Neuronal stem cell (in vitro differentiated cells): ENCODE results near the gene MSMO1.

Source experiments
- DNase-seq: peaks from one replicate; pipeline ENCODE4 v3.0.0-alpha.2; 2013; ENCODE audit warnings: low spot score
- H2AFZ ChIP-seq: one replicate; pipeline ENCODE4 v1.6.1; 2013; ENCODE audit warnings: mild to moderate bottlenecking, low read length, inconsistent platforms
- H2AK5ac ChIP-seq: 2 replicates; pipeline ENCODE4 v1.6.1; 2013; ENCODE audit warnings: low read depth, mild to moderate bottlenecking, inconsistent platforms, low read length, moderate library complexity, mixed read lengths
- H2BK120ac ChIP-seq: 2 replicates; pipeline ENCODE4 v1.6.1; 2013; ENCODE audit warnings: low read depth, mild to moderate bottlenecking, inconsistent platforms, low read length, moderate library complexity, mixed read lengths
- H2BK12ac ChIP-seq: one replicate; pipeline ENCODE4 v1.6.1; 2013; ENCODE audit warnings: low read length, inconsistent platforms
- H2BK15ac ChIP-seq: 2 replicates; pipeline ENCODE4 v1.6.1; 2013; ENCODE audit warnings: mild to moderate bottlenecking, low read length, inconsistent platforms, mixed read lengths
- H2BK5ac ChIP-seq: one replicate; pipeline ENCODE4 v1.6.1; 2013; ENCODE audit warnings: inconsistent platforms, mild to moderate bottlenecking, low read length, moderate library complexity
- H3K14ac ChIP-seq: one replicate; pipeline ENCODE4 v1.6.1; 2013; ENCODE audit warnings: low read length, inconsistent platforms
- H3K18ac ChIP-seq: 2 replicates; pipeline ENCODE4 v1.6.1; 2013; ENCODE audit warnings: low read length, inconsistent platforms
- H3K23ac ChIP-seq: 2 replicates; pipeline ENCODE4 v1.6.1; 2013; ENCODE audit warnings: low read depth, mild to moderate bottlenecking, mixed read lengths, low read length, inconsistent platforms; ENCODE audit not compliant: poor library complexity
- H3K27ac ChIP-seq: replicated peaks from 3 replicates; pipeline ENCODE4 v1.5.1; 2013; ENCODE audit warnings: low read length, inconsistent platforms
- H3K27me3 ChIP-seq, 3 experiments: 2 replicates each; pipeline ENCODE4 v1.6.1; 2013; ENCODE audit warnings: low read length in 3 of 3, mild to moderate bottlenecking in 2 of 3, inconsistent platforms in 1 of 3, low read depth in 1 of 3, mixed read lengths in 1 of 3, moderate library complexity in 1 of 3; ENCODE audit not compliant: control insufficient read depth in 3 of 3, insufficient read depth in 3 of 3
- H3K36me3 ChIP-seq, 2 donors: replicated peaks in 1 of 2; 2 replicates each; pipeline ENCODE4 v1.6.1; 2013; ENCODE audit warnings: low read length in 2 of 2; ENCODE audit not compliant: control insufficient read depth in 2 of 2, insufficient read depth in 2 of 2
- H3K4ac ChIP-seq: 2 replicates; pipeline ENCODE4 v1.6.1; 2013; ENCODE audit warnings: inconsistent platforms, mild to moderate bottlenecking, low read length, moderate library complexity
- H3K4me1 ChIP-seq, 2 donors: 1 replicate in 1 of 2; 2 replicates in 1 of 2; pipeline ENCODE4 v1.6.1; 2013; ENCODE audit warnings: low read length in 2 of 2, low read depth in 1 of 2; ENCODE audit not compliant: control insufficient read depth in 2 of 2, insufficient read depth in 1 of 2
- H3K4me2 ChIP-seq: one replicate; pipeline ENCODE4 v1.6.1; 2013; ENCODE audit warnings: mild to moderate bottlenecking, low read length, inconsistent platforms; ENCODE audit not compliant: insufficient read depth, poor library complexity, severe bottlenecking
- H3K4me3 ChIP-seq, 2 donors: 2 replicates each; pipeline ENCODE4 v1.5.1; 2013; ENCODE audit warnings: low read length in 2 of 2, mild to moderate bottlenecking in 2 of 2, inconsistent platforms in 1 of 2, moderate library complexity in 1 of 2
- H3K79me1 ChIP-seq: one replicate; pipeline ENCODE4 v1.6.1; 2013; ENCODE audit warnings: low read depth, mild to moderate bottlenecking, inconsistent platforms, low read length, moderate library complexity
- H3K9ac ChIP-seq: one replicate; pipeline ENCODE4 v1.6.1; 2013; ENCODE audit warnings: mild to moderate bottlenecking, low read depth, low read length, inconsistent platforms; ENCODE audit not compliant: poor library complexity
- H3K9me3 ChIP-seq, 2 donors: replicated peaks in 1 of 2; 2 replicates each; pipeline versions ENCODE3 to v1.6.1; 2013; ENCODE audit warnings: low read length in 2 of 2, mild to moderate bottlenecking in 2 of 2, inconsistent platforms in 1 of 2, low read depth in 1 of 2, mixed read lengths in 1 of 2, moderate library complexity in 1 of 2; ENCODE audit not compliant: control insufficient read depth in 2 of 2, insufficient read depth in 1 of 2
- H4K8ac ChIP-seq: one replicate; pipeline ENCODE4 v1.6.1; 2013; ENCODE audit warnings: low read depth, mild to moderate bottlenecking, inconsistent platforms, low read length, moderate library complexity
- H4K91ac ChIP-seq: one replicate; pipeline ENCODE4 v1.6.1; 2013; ENCODE audit warnings: low read length, low read depth, mild to moderate bottlenecking, inconsistent platforms; ENCODE audit not compliant: poor library complexity
- WGBS, 2 donors: extraction: QIAGEN DNeasy Blood & Tissue Kit; methylation state at CpG; one replicate each; pipeline ENCODE4 v1.1.7; 2013; ENCODE audit warnings: missing lambda C conversion rate in 2 of 2, mixed read lengths in 1 of 2; ENCODE audit not compliant: insufficient read length in 2 of 2, insufficient replicate concordance in 1 of 2; ENCODE audit errors: extremely low coverage in 2 of 2; 5-methylcytosine and 5-hydroxymethylcytosine counted together

The MSMO1 gene

DNA sequence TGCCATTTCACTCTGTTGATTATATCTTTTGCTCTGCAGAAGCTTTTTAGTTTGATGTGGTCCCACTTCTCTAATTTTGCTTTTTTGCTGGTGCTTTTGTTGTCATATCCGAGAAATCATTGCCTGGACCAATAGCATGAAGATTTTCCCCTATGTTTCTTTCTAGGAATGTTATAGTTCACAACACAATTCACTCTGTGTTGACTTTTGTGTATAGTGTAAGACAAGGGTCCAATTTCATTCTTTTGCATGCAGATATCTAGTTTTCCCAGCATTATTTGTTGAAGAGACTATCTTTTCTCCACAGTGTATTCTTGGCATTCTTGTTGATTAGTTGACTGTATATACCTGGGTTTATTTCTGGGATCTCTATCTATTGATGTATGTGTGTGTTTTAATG, 43.1 kb downstream of the MSMO1 start:
- H3K27ac ChIP-seq, result no peak overlapping the region
- H3K9ac ChIP-seq, result no peak overlapping the region
- no peak overlapping the region for H2AK5ac ChIP-seq
- H2BK5ac ChIP-seq, result no peak overlapping the region
- WGBS, 2 donors, result no CpG with 5 or more reads among the region's 1 CpG
- H3K4me2 ChIP-seq, result no peak overlapping the region
- H3K14ac ChIP-seq, result no peak overlapping the region
- H2BK120ac ChIP-seq, result no peak overlapping the region
- H4K91ac ChIP-seq, result no peak overlapping the region
- H3K27me3 ChIP-seq, result no peaks in the 10 kb centered on the region
- H4K8ac ChIP-seq, result no peak overlapping the region
- H2BK15ac ChIP-seq, result no peak overlapping the region
- no peak overlapping the region for H2BK12ac ChIP-seq
- H2AFZ ChIP-seq, result no peak overlapping the region
- no peak overlapping the region for H3K4ac ChIP-seq
- H3K36me3 ChIP-seq, result no peaks in the 10 kb centered on the region
- H3K4me1 ChIP-seq, result no peaks in the 10 kb centered on the region
- no peak for DNase-seq
- H3K9me3 ChIP-seq, result no peaks in the 10 kb centered on the region
- H3K18ac ChIP-seq, result no peak overlapping the region
- H3K4me3 ChIP-seq, result no peak overlapping the region
- no peaks in the 10 kb centered on the region for H3K79me1 ChIP-seq
- no peak overlapping the region for H3K23ac ChIP-seq

DNA sequence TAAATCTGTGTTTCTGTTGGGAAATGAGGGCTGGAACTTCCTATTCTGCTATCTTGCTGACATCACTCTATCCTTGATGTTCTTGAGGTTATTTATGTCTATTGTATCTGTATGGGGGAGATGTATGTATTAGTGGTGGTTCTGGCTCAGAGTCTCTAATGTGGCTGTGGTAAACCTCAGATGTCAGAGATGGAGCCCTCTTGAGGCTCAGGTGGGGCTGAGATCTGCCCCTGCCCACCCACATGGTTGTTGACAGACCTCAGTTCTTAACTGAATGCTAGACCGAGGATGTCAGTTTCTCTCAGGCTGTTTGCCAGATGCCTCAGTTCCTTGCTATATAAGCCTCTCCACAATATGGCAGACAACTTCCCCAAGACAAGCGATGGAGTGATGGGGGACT, 48.0 kb downstream of the MSMO1 start:
- H3K18ac ChIP-seq, result no peak overlapping the region
- H3K4me3 ChIP-seq, result no peak overlapping the region
- H3K79me1 ChIP-seq, result peaks cover 4% of the 10 kb centered on the region
- no peak overlapping the region for H3K4me2 ChIP-seq
- H3K9me3 ChIP-seq, result no peaks in the 10 kb centered on the region
- H2BK120ac ChIP-seq, result no peak overlapping the region
- H3K4me1 ChIP-seq, result peaks cover 0 to 5% of the 10 kb centered on the region in 2 donors
- no peak overlapping the region for H4K91ac ChIP-seq
- H2AK5ac ChIP-seq, result no peak overlapping the region
- DNase-seq, result no peak
- peaks cover 0 to 9% (median 3%) of the 10 kb centered on the region in 3 experiments for H3K27me3 ChIP-seq
- H3K27ac ChIP-seq, result no peak overlapping the region
- no peak overlapping the region for H2BK15ac ChIP-seq
- no peak overlapping the region for H3K4ac ChIP-seq
- no peak overlapping the region for H3K14ac ChIP-seq
- H2BK12ac ChIP-seq, result no peak overlapping the region
- no peak overlapping the region for H3K9ac ChIP-seq
- no peak overlapping the region for H3K23ac ChIP-seq
- H2AFZ ChIP-seq, result no peak overlapping the region
- H2BK5ac ChIP-seq, result no peak overlapping the region
- no CpG with 5 or more reads among the region's 2 CpGs for WGBS, 2 donors
- H3K36me3 ChIP-seq, result no peaks in the 10 kb centered on the region
- no peak overlapping the region for H4K8ac ChIP-seq

DNA sequence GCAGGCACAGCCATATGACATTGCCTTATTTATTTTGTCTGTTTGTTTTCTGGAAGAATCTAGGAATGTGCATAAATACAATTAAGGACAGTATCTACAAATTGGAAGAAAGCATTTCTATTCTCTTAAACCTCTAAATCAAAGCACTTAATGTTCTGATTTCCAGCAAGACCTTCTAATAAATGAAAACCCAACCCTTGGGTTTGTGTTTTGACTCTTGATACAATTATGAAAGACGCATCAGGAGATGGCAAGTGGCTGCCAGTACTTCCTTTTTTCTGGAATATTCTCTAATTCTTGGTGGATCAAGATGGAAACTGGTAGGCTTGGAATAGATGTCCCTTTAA, 50.9 kb downstream of the MSMO1 start:
- Histone ChIP-seq H3K4me2 (peak overlapping the region; percentile 82), H2BK15ac (no peak overlapping the region), H4K8ac (no peak overlapping the region), H3K9me3 (no peaks in the 10 kb centered on the region), H2AK5ac (no peak overlapping the region), H2BK5ac (no peak overlapping the region), H2AFZ (peak overlapping the region; percentile 94), H2BK12ac (no peak overlapping the region), H3K27me3 (peaks cover 0 to 9% (median 3%) of the 10 kb centered on the region in 3 experiments), H3K27ac (no peak overlapping the region), H2BK120ac (no peak overlapping the region), H3K4ac (no peak overlapping the region), H4K91ac (no peak overlapping the region), H3K14ac (no peak overlapping the region), H3K4me3 (peak overlapping the region; percentile 46 to 81), H3K79me1 (peaks cover 4% of the 10 kb centered on the region), H3K18ac (no peak overlapping the region), H3K36me3 (no peaks in the 10 kb centered on the region), H3K23ac (no peak overlapping the region), H3K4me1 (peaks cover 8 to 11% of the 10 kb centered on the region in 2 donors), H3K9ac (no peak overlapping the region)
- no CpG with 5 or more reads among the region's 1 CpG for WGBS, 2 donors
- DNase-seq, result no peak

DNA sequence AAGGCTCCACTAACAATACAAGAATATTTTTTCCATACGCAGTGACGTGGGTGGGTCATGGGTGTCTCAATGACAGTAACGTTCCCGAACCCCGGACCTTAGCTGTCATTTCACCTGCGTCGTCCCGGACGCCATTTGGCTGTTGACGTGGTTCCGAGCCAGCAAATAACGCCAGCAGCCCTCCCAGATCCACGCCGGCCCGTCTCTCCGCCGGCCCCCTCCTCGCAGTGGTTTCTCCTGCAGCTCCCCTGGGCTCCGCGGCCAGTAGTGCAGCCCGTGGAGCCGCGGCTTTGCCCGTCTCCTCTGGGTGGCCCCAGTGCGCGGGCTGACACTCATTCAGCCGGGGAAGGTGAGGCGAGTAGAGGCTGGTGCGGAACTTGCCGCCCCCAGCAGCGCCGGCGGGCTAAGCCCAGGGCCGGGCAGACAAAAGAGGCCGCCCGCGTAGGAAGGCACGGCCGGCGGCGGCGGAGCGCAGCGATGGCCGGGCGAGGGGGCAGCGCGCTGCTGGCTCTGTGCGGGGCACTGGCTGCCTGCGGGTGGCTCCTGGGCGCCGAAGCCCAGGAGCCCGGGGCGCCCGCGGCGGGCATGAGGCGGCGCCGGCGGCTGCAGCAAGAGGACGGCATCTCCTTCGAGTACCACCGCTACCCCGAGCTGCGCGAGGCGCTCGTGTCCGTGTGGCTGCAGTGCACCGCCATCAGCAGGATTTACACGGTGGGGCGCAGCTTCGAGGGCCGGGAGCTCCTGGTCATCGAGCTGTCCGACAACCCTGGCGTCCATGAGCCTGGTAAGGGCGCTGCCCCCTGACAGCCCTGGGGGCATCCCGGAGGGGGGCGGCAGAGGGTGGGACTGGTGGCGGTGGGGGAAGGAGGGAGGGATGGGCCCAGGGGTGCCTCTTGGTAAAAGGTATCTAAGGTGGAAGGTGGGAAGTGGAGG, 51.5 kb downstream of the MSMO1 start, which contains the start of gene CPE:
CPE (plus strand) TSS at position 264 of the 933 bp plus-strand sequence; CDS start at position 478, 214 bp downstream.
- Histone ChIP-seq H2AFZ (peak within 1 kb of the TSS; percentile 94), H3K9ac (peak within 1 kb of the TSS; percentile 85), H4K91ac (no peak within 1 kb of the TSS), H3K23ac (peak within 1 kb of the TSS; percentile 95), H2BK12ac (peak within 1 kb of the TSS; percentile 95), H2AK5ac (no peak within 1 kb of the TSS), H3K4ac (no peak within 1 kb of the TSS), H3K27me3 (peaks cover 0 to 9% (median 3%) of the 10 kb centered on the region in 3 experiments), H2BK120ac (no peak within 1 kb of the TSS), H3K27ac (no peak within 1 kb of the TSS), H3K9me3 (no peaks in the 10 kb centered on the region), H3K36me3 (no peaks in the 10 kb centered on the region), H3K4me2 (peak within 1 kb of the TSS; percentile 82), H4K8ac (no peak within 1 kb of the TSS), H3K4me1 (peaks cover 8 to 16% of the 10 kb centered on the region in 2 donors), H2BK5ac (peak within 1 kb of the TSS; percentile 44), H3K4me3 (peak within 1 kb of the TSS; percentile 46 to 81), H3K14ac (peak within 1 kb of the TSS; percentile 44), H2BK15ac (peak within 1 kb of the TSS; percentile 95), H3K79me1 (peaks cover 4% of the 10 kb centered on the region), H3K18ac (peak within 1 kb of the TSS; percentile 98)
- no CpG with 5 or more reads among the region's 82 CpGs for WGBS, 2 donors
- peak; percentile 79 for DNase-seq
